ENCODE measurements around the gene CALHM1.

- TF ChIP-seq TEAD4 (IDR thresholded peaks at IDR 0.05; ENCODE audit: low read depth, low read length) (no peak), CTCF (IDR thresholded peaks at IDR 0.05; ENCODE audit: control extremely low read depth in 1 of 3, insufficient read depth in 1 of 3, low read depth in 1 of 3, low read length in 3 of 3) (no peak), POLR2A (IDR thresholded peaks at IDR 0.05; ENCODE audit: control extremely low read depth in 1 of 2, low read depth in 2 of 2, low read length in 2 of 2) (no peak), EP300 (IDR thresholded peaks at IDR 0.05; ENCODE audit: borderline replicate concordance in 1 of 2, low read depth in 2 of 2, low read length in 2 of 2) (no peak)
Measured at GRCh38 chr10:103413564-103413963, 45.1 kb downstream of the CALHM1 start.

Data from H1 (cell line).